ENCODE data around the gene SPRR1A.

Gene SPRR1A, protein sequence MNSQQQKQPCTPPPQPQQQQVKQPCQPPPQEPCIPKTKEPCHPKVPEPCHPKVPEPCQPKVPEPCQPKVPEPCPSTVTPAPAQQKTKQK

DNA sequence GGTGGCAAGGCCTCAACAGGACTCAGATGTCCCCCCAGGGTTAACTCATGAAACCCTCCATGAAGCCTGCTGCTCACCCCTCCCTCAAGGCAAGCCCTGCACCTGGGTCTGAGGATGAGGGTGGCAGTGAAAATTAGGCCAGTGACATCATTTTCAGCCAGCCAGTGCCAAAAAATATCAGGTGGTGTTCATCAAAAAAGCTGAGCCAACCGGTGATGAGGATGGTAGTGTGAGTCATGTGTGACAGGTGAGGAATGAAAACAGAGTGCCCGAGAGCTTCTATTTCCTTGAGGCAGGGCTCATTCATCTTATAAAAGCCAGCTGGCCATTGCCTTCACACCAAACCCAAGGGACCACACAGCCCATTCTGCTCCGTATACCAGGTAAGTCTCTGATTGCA, at the start of gene SPRR1A:
Gene SPRR1A, plus strand, starts transcription at position 339 of the 400 bp plus-strand sequence. CDS start 1,150 bp downstream, outside the sequence.
- DNase-seq = no peak

GRCh38 chr1:152940614-152941013, 43.3 kb upstream of the SPRR1A start:
- no peak for DNase-seq

- no peak for DNase-seq
Measured at GRCh38 chr1:152941037-152941711, 42.7 kb upstream of the SPRR1A start.

DNA sequence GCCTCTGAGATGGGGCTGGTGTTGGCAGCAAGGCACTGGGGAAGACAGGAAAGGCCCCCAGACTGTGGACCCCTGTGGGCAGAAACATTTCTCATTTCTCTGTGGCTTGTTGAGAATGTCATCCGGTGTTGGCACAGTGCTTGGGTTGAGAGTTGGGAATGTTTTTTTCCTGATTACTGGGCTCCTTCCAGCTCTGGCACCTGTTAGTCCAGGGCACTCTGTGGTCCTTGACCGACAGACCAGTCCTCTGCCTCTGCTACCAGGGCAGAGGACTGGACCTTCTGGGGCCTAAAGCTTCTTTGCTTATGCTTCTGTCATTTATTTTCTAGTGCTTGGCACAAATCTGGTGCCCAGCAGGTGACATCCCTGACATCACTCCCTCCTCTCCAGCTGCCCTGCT, 41.7 kb upstream of the SPRR1A start:
- DNase-seq = no peak

DNA sequence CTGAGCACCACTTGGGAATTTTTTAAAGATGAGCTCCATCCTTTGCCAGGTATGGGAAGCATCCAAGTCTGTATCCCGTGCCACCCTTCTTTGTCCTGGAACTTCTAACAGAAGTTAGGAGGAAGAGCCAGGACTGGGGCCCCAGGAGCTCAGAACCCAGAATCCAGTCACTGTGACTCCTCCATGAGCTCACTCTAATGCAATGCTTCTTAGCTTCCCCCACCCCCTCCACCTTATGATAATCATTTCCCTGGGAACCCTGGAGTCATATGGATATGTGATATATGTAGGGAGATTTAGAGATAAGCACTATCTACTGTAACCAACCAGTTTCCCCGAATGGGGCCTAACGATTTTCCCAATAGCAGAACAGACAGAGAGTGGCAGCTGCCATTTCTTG, 37.6 kb upstream of the SPRR1A start:
- no peak for DNase-seq

DNA sequence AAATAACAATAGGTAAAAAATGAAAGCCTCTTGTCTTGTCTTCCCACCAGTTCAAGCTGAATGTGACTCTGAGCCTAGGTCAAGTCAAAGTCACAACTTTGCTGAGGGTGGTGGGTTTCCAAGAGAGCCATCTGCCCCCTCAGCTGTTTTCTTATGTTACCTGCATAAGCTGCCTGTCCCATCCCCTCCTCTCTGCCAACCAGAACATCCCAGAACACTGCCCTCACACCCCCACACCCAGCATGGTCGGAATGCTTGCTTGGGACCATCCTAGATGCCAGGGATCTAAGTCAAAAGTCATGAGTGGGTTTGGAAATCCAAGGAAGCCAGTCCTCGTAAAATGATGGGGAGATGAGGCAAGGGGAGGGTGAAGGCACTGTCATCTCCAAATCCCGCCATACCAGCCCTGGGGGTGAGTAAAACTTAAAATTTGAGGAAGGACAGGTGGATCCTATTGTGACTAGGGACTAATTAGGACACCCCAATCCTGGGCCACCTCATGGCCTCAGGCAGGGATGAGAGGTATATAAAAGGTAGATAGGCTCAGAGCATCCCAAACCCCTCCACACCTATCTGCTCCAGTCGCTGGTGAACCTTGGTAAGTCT, 37.1 kb upstream of the SPRR1A start, which contains the start of gene SPRR5:
Gene SPRR5, plus strand, starts transcription at position 556 of the 606 bp plus-strand sequence. CDS start 1,349 bp downstream, outside the sequence.
- no peak for DNase-seq

GRCh38 chr1:152951711-152952110, 32.2 kb upstream of the SPRR1A start:
- DNase-seq = no peak

DNA sequence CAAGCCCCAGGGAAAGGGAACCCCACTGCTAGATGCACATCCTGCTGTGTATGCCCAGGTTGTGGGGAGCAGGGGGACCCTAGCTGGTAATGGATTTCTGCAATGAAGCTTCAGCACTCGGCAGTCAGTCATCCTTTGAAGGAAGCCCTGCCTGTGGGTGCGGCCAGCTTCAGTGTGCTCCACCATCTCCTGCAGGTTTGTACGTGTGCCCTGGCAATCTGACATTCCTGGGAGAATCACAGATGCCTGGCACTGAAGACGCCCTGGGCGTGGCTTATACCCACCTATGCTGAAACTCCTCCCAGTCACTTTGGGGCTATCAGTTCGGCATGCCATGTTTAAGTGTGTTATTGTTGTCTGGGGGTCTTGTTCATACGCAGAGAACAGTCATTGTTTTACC, 30.1 kb upstream of the SPRR1A start:
- DNase-seq = no peak

- no peak for DNase-seq
Measured at GRCh38 chr1:152954436-152954835, 29.4 kb upstream of the SPRR1A start.

- no peak for DNase-seq
Measured at GRCh38 chr1:152957561-152957960, 26.3 kb upstream of the SPRR1A start.

DNA sequence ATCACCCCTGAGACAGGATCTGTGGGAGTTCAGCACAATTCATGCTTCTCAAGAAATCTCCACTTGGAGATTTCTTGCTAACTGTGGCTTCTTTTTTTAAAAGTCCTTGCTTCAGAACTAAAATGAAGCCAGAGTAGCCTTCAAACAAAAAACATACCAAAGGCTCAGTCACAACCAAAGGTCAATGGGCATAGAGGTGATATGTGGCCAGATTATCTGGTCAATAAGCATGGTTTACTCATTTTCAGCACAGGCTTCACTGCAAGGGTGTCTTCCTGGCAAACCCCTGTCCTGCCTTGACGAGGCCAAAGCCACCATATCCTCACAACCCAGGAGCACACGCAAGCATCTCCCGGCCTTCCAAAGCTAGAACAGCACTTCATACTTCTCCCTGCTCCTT, 24.6 kb upstream of the SPRR1A start:
- no peak for DNase-seq

DNA sequence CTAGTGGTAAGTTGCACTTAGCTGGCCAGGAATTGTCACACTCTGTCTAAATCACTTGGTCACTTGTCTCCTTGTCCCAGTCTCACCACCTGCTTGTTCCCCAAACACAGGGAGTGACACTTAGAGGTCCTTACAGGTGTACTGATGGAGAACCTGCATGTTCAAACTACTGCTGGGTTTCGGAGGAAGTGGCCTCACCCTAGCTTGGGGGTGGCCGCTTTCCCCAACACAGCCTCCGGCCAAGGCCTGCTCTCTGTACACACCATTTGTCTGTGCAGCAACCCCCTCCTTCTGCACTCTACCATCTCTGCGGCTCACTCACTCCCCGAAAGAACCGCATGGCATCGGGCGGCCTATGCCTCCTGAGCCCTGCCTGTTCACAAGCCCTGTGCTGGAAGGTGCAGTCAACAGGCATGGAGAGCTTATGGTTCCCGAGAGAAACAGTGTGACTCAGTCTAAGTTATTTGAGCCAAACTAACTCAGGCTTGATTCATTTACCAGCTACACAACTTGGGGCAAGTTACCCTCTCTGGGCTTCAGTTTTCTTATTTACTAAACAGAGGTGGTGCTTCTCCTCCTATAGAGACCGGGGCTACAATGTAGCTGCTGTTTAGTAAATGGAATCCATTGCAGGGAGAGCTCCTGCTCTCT, 24.0 kb upstream of the SPRR1A start:
- no peak for DNase-seq

GRCh38 chr1:152960452-152961044, 23.3 kb upstream of the SPRR1A start:
- DNase-seq = no peak

- no peak for DNase-seq
Measured at GRCh38 chr1:152961226-152961891, 22.5 kb upstream of the SPRR1A start.

DNA sequence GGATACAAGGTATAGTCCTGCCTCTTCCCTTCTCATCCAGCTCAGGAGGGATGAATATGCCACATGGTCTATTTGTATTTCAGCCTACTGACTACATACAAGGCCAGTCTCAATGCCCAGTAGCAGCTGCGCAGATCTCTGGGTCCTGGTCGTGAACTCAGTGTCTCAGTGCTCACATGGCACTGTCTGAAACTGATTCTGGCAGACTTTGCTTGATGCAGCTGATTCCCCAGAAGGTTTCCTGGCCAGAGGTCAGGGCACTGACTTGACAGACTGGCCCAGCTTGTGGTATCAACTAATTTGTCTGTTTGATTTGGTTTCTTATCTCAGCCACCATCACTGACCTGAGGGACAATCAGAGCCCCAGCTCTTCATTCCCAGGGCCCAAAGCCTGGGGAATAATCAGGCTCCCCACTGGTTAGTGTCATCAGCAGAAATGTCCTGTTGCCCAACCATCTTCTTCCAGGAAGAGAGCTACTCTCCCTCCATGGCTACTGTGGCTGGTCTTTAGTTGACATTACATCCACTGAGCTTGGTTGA, 20.9 kb upstream of the SPRR1A start:
- no peak for DNase-seq

DNA sequence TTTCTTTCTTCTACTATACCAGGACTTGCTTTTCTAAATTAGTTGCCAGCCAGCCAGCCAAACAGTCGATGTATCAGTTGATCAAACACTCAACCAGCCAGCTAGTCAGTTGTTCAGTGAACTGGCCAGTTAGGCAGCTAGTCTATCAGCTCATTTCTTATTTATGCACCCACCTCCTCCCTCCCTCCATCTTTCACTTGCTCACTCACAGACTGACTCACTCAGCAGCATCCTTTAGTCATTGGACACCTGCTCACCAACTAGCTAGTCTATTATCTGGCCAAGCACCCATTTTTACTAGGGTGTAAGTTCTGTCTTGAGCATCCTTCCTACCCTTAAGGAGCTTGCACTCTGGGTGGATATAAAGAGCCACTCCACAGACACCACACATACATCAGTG, 19.3 kb upstream of the SPRR1A start:
- no peak for DNase-seq

- DNase-seq = no peak
Measured at GRCh38 chr1:152965853-152966252, 18.0 kb upstream of the SPRR1A start.

DNA sequence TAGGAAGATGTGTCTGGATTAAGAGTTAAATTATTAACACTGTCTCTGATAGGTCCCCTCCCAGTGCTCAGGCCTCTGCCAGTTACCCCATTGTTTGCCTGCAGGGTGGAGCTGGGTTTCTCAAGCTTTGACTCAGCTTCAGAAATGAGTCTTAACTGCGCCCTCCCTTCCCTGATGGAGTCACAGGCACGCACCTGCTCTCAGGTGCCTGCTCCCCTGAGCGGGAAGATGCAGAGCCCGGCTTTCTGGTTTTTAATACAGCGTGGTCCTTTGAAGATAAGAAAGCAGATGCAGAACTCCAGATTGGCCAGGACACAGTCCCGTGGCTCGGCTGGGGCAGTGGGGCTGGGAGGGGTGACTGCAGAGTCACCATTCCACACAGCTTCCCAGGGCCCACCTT, 16.7 kb upstream of the SPRR1A start:
- no peak for DNase-seq

DNA sequence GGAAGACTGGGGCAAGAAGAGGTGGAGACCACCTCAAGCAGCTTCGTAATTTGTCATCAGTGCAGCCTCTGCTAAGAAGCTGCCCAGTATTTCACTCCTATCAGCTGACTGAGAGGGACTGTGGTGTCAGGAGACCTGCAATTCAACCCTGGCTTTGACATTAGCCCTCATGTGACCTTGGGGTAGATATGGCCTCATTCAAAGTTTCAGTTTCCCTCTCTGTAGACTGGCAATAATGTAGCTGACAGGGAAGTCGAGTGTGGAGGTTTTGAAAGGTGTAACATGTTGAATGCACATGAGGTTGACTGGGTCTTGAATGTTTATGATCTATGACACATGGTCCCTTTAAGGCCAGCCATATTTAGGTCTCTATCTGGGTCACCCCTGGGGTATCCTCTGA, 15.6 kb upstream of the SPRR1A start:
- DNase-seq = no peak

GRCh38 chr1:152969036-152969435, 14.8 kb upstream of the SPRR1A start:
- DNase-seq = no peak

DNA sequence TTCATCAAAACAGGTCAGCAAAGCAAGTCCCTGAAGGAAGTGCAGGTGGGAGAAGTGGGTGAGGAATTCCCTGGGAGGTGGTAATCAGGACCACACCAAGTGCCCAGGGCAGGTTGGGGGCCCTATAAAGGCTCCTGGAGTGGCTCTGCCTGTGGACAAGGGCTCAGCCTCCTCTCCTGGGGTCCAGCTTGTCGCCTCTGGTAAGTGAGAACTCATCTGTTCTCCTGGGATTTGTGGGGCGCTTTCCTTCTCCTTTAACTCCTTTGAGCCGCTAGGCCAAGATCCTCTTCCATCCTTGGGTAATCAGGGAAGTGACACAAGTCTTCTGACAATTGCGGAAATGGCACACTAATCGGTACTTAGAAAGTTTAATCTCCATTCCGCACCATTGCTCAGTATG, 13.4 kb upstream of the SPRR1A start, which contains the start of gene SPRR4:
Gene SPRR4, plus strand, starts transcription at position 154 of the 400 bp plus-strand sequence. CDS start 1,243 bp downstream, outside the sequence.
- DNase-seq = no peak

GRCh38 chr1:152972196-152972886, 11.5 kb upstream of the SPRR1A start:
- no peak for DNase-seq
